ENCODE data around the gene SELENOI.

- no peak for TF ChIP-seq ELF4 (IDR thresholded peaks at IDR 0.05)
- no peak for TF ChIP-seq ARNT (IDR thresholded peaks at IDR 0.05)
- TF ChIP-seq ZNF384 (IDR thresholded peaks at IDR 0.05), result no peak
- TF ChIP-seq SP1 (IDR thresholded peaks at IDR 0.05), result no peak
- no peak for TF ChIP-seq FOXK2 (IDR thresholded peaks at IDR 0.05)
- TF ChIP-seq TARDBP (IDR thresholded peaks at IDR 0.05), result no peak
- no peak for TF ChIP-seq FOXM1 (IDR thresholded peaks at IDR 0.05; ENCODE audit: borderline replicate concordance)
- no peak for TF ChIP-seq PKNOX1 (IDR thresholded peaks at IDR 0.05)
- TF ChIP-seq L3MBTL2 (conservative IDR thresholded peaks at IDR 0.05), result no peak
- TF ChIP-seq FOXA1 (IDR thresholded peaks at IDR 0.05), result no peak
- no peak for TF ChIP-seq NFRKB (IDR thresholded peaks at IDR 0.05)
- TF ChIP-seq HDGF (IDR thresholded peaks at IDR 0.05; ENCODE audit: borderline replicate concordance), result no peak
- no peak for TF ChIP-seq BHLHE40 (IDR thresholded peaks at IDR 0.05; ENCODE audit: borderline replicate concordance)
- no peak for TF ChIP-seq SUZ12 (IDR thresholded peaks at IDR 0.05)
Observed at GRCh38 chr2:26444236-26444635, 98.3 kb downstream of the SELENOI start.

Measured in HEK293T (cell line).